ENCODE results near the gene UBXN7.
A peak's percentile ranks its signal among the peaks of the same experiment; 100 is the strongest.
"Not testable (repeated sequence)": the region's sequence is repeated elsewhere in the genome, so short reads cannot be mapped to it uniquely, and the experiment has no call there.

The UBXN7 gene

GRCh38 chr3:196351541-196351940, 80.7 kb downstream of the UBXN7 start:
- no peak for DNase-seq

- no peak for DNase-seq
Observed at GRCh38 chr3:196350067-196350466, 82.2 kb downstream of the UBXN7 start.

DNA sequence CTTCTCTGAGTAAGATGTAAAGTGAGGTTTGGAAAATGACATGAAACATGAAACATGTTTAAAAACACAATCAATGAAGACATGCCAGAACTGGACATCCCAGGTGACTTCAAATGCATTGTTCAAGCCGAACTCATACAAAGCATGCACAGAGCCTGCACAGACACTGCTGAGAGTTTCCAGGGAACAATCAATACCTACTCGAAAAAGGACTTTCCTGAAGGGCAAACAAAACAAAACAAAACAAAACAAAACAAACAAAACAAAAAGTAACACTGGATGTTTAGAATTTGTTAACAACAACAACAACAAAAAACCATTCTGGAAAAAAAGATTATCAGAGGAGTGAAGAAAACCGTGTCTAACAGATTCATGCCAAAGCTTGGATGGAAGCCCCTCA, 83.5 kb downstream of the UBXN7 start:
- no peak for DNase-seq

GRCh38 chr3:196344663-196345062, 87.6 kb downstream of the UBXN7 start:
- DNase-seq, result peak; percentile 65

DNA sequence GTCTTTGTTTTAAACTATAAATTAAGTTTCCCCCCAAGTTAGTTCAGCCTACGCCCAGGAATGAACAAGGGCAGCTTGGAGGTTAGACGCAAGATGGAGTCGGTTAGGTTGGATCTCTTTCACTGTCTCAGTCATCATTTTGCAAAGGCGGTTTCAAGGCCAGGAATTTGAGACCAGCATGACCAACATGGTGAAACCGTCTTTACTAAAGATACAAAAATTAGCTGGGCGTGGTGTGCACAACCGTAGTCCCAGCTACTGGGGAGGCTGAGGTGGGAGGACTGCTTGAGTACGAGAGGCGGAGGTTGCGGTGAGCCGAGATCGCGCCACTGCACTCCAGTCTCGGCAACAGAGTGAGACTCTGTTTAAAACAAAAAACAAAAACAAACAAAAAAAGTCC, 88.3 kb downstream of the UBXN7 start:
- not testable (repeated sequence) for DNase-seq

DNA sequence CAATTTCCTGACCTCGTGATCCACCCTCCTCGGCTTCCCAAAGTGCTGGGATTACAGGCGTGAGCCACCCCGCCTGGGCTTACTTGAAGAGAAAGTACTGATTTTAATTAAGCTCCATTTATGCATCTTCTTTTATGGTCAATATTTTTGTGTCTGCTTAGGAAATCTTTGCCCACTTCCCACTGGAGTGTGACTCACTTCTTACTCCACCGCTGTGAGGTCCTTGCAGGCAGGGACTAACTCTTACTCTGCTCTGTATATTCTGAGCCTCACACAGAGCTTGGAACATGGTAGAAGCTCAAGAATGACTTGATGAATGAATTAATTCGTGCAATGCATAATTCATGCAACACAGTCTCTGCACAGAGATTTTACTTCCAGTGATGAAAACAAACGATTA, 91.1 kb downstream of the UBXN7 start:
- no peak for DNase-seq

DNA sequence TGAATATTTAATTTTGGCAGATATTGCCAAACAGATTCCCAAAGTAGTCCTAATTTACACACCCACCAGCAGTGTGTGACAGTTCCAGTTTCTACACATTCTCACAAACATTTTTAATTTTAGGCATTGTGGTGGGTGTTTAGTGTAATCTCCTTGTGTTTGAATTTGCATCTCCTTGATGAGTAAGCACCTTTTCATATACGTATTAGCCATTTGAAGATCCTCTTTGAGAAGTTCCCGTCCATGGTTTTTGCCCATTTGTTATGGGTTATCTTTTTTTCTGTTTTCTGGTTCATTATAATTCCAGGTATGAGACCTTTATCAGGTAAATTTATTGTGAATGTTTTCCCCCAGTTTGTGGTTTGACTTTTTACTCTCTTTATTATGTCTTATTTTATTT, 91.8 kb downstream of the UBXN7 start:
- DNase-seq, result no peak

- DNase-seq, result peak; percentile 68
Observed at GRCh38 chr3:196339493-196340254, 92.6 kb downstream of the UBXN7 start.

DNA sequence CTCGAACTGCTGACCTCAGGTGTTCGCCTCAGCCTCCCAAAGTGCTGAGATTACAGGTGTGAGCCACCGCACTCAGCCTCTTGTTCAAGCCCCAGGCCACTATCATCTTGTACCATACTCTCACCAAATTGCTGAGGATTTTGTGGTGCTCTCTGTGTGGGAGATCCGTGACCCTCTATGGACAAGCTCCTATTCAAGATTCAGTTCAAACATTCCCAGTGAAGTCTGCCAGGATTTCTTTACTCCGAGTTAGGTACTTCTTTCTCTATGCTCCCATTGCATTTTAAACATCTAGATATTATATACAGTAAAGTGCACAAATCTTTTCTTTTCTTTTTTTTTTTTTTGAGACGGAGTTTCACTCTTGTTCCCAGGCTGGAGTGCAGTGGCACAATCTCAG, 93.2 kb downstream of the UBXN7 start:
- DNase-seq, result no peak

DNA sequence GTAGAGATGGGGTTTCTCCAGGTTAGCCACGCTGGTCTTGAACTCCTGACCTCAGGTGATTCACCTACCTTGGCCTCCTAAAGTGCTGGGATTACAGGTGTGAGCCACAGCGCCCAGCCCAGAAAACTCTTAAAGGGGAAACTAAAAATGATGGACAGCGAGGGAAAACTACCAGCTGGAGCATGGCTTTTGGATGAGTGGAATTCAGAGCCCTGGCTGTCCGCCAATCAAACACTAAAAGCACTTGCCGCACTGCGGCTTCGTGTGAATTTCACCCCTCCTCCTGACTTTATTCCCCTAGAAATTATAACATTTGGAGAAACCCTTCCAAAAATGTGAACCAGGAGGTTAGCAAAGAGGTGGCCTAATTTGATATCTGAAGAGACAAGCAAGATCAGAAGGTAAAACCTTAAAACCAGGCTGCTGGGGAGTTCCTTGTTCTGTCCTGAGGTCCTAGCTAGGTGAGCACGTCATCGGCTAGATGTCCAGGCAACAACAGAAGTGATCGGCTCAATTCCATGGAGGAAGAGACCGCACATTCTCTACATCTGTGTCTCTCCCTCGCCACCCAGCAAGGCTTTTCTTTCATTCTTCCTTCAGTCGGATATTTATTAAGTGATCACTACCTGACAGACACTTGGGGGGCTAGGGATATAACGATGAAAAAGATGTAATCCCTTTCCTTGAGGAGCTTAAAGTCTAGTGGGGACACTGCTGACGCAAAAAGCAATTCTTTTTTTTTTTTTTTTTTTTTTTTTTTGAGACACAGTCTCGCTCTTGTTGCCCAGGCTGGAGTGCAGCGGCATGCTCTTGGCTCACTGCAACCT, 95.7 kb downstream of the UBXN7 start:
- DNase-seq, result no peak

DNA sequence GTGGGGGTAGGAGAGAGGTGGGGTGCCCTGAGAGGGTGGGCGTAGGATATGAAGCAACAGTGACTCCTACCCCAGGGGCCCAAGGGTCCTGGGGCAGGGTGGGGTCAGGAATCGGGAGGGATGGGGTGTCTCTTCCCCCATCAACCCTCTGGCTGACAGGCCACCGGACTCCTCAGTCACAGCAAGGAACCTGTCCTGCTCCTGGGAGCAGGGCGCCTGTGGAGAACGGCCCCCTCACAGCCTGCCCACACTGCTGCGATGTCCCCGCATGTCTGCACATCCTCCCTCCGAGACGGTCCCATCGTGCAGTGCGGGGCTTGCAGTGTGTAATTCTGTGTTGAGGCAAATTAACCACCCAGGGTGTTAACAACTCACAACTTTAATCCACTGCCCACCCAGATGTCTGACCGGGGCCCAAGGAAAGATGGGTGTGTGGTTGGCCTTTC, 96.7 kb downstream of the UBXN7 start:
- DNase-seq, result no peak

GRCh38 chr3:196334982-196335381, 97.2 kb downstream of the UBXN7 start:
- no peak for DNase-seq

GRCh38 chr3:196332168-196332567, 100.1 kb downstream of the UBXN7 start:
- no peak for DNase-seq

- no peak for DNase-seq
Observed at GRCh38 chr3:196327405-196327804, 104.8 kb downstream of the UBXN7 start.

DNA sequence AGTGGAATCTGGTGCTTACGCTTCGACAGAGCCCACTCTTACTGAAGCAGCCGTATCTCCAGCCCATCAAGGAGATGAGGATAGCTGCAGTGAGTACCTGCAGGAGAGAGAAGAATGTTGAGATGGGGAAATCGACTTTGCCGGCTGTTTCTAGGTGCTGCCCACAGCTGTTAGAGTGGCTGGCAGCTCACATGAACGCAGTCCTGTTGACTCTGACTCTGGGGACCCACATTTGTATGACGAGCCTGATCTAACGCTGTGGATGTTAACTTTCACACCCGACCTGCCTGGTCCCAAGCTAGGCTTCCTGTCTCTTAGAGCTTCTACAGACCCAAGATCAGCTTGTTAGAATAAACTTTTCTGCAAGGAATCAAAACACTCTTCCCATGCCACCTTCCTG, 105.3 kb downstream of the UBXN7 start:
- no peak for DNase-seq

DNA sequence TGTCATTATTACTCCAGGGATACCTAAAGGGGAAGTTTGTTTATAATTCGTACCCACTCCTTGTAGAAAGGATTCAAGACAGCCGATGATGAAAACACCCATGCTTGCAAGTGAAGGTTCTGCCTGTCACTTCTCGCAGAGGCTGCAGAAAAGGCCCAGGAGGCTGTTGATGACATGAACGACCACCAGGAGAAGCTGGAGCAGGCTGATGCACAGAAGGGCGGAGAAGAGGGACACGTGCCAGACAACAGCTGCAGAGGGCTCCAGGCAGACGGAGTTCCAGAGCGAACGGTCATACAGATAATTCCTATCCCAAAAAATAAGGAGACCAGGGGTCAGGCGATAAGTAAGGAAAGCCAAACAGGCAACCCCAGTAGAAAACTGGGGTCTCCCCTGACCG, 108.5 kb downstream of the UBXN7 start:
- no peak for DNase-seq

GRCh38 chr3:196323016-196323415, 109.2 kb downstream of the UBXN7 start:
- DNase-seq, result no peak

DNA sequence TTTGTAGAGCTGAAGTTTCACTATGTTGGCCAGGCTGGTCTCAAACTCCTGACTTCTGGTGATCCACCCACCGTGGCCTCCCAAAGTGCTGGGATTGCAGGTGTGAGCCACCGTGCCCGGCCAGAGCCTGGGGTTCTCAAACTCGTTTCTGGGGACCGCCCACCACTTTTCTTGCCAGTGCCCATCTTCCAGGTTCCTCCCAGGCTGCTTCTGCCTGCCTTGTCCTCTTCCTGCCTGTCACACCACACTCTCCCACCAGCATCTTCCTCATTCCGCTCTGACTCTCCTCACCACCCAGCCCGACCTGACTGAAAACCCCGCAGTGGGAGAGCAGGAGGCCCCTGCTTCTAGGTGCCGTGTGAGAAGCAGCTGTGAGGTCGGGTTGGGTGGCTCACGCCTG, 111.1 kb downstream of the UBXN7 start:
- no peak for DNase-seq

GRCh38 chr3:196320137-196320536, 112.1 kb downstream of the UBXN7 start:
- no peak for DNase-seq

GRCh38 chr3:196317687-196318467, 114.3 kb downstream of the UBXN7 start, which contains the start of gene DYNLT2B:
TSS of gene DYNLT2B (minus strand) at chr3:196318240. CDS start at chr3:196318152, 88 bp downstream.
- peak; percentile 91 for DNase-seq

DNA sequence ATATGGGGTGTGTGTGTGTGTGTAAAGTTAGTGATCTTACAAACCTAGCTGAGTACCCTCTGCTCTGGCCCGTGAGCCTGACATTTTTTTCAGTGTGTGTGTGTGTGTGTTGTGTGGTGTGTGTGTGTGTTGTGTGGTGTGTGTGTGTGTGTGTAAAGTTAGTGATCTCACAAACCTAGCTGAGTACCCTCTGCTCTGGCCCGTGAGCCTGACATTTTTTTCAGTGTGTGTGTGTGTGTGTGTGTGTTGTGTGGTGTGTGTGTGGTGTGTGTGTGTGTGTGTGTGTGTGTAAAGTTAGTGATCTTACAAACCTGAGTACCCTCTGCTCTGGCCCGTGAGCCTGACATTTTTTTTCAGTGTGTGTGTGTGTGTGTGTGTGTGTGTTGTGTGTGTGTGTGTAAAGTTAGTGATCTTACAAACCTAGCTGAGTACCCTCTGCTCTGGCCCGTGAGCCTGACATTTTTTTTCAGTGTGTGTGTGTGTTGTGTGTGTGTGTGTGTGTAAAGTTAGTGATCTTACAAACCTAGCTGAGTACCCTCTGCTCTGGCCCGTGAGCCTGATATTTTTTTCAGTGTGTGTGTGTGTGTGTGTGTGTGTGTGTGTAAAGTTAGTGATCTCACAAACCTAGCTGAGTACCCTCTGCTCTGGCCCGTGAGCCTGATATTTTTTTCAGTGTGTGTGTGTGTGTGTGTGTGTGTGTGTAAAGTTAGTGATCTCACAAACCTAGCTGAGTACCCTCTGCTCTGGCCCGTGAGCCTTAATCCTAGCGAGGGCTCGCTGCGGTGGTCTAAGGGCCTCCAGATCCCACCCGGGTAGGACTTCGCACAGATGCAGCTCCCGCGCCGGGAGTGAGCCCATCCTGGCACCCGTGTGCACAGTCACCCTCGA, 115.2 kb downstream of the UBXN7 start:
- DNase-seq, result not testable (repeated sequence)

DNA sequence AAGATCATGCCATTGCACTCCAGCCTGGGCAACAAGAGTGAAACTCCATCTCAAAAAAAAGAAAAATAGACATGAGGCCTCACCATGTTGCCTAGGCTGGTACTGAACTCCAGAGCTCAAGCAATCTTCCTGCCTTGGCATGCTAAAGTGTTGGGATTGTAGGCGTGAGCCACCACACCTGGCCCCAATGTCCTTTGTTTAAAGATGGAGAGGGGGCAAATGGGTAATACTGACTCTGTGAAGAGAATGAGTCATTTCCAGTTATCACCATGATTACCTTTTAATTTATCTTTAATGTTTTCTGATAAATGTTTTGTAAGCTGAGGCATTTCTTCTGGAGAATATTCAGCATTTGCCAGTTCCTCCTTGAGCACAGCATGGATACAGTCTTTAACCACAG, 116.4 kb downstream of the UBXN7 start:
- no peak for DNase-seq
